Smooth muscle cell (in vitro differentiated cells): ENCODE results near the gene POLG2. TPM values are rescaled to one million over a fixed set of nuclear protein-coding genes. Genes with fewer than 3 reads are reported as not detected.

Experiments
- DNase-seq: peaks from one replicate; lab custom pipeline; 2025; ENCODE audit not compliant: unreplicated experiment; lab: John Stamatoyannopoulos, UW
- H2AFZ ChIP-seq: fragments of 200-600 bp; sonication (generic); 2 replicates; pipeline ENCODE4 v1.6.0; 2016; ENCODE audit warnings: antibody characterized with exemption, low read depth, mild to moderate bottlenecking
- H3F3A ChIP-seq: fragments of 200-600 bp; sonication (generic); 2 replicates; pipeline ENCODE4 v1.6.0; 2017; ENCODE audit warnings: antibody characterized with exemption, low read depth
- H3K27ac ChIP-seq: fragments of 200-600 bp; sonication (generic); 2 replicates; pipeline ENCODE4 v1.5.1; 2016; ENCODE audit warnings: low read depth, mild to moderate bottlenecking
- H3K27me3 ChIP-seq: fragments of 200-600 bp; sonication (generic); 2 replicates; pipeline ENCODE4 v1.6.1; 2016; ENCODE audit warnings: low read depth, mild to moderate bottlenecking
- H3K36me3 ChIP-seq: fragments of 200-600 bp; sonication (generic); 2 replicates; pipeline ENCODE4 v1.5.1; 2016; ENCODE audit warnings: low read depth
- H3K4me1 ChIP-seq: fragments of 200-600 bp; sonication (generic); 2 replicates; pipeline ENCODE4 v1.5.1; 2016; ENCODE audit warnings: low read depth
- H3K4me2 ChIP-seq: fragments of 200-600 bp; sonication (generic); 2 replicates; pipeline ENCODE4 v1.6.0; 2016; ENCODE audit warnings: mild to moderate bottlenecking
- H3K4me3 ChIP-seq: fragments of 200-600 bp; sonication (generic); 2 replicates; pipeline ENCODE4 v1.5.1; 2016; ENCODE audit warnings: mild to moderate bottlenecking
- H3K79me2 ChIP-seq: fragments of 200-600 bp; sonication (generic); 2 replicates; pipeline ENCODE4 v1.6.0; 2016; ENCODE audit warnings: low read depth, mild to moderate bottlenecking
- H3K9ac ChIP-seq: fragments of 200-600 bp; sonication (generic); 2 replicates; pipeline ENCODE4 v1.6.0; 2016; ENCODE audit warnings: low read depth
- H3K9me3 ChIP-seq: fragments of 200-600 bp; sonication (generic); replicated peaks from 2 replicates; pipeline ENCODE4 v1.5.1; 2016; ENCODE audit warnings: low read depth
- H4K20me1 ChIP-seq: fragments of 200-600 bp; sonication (generic); 2 replicates; pipeline ENCODE4 v1.6.0; 2016; ENCODE audit warnings: low read depth
- WGBS: methylation state at CpG from one replicate; pipeline ENCODE4 v1.1.7; 2016; ENCODE audit warnings: low lambda C conversion rate; 5-methylcytosine and 5-hydroxymethylcytosine counted together
- polyA plus RNA-seq: library from polyadenylated mRNA; unstranded; fragments of >200 nt; fragmentation: Nextera tagmentation; extraction: Ambion mirVana; gene quantifications from 2 replicates; pipeline ENCODE4 v1.2.1, GENCODE V29; 2016
- total RNA-seq: library from RNA; depleted of rRNA; stranded (reverse); fragments of >200 nt; gene quantifications from 2 replicates; pipeline ENCODE4 v1.2.3, GENCODE V29; 2014
- TF ChIP-seq, protein P1 (sequence below): fragments of 200-600 bp; sonication (generic); IDR thresholded peaks from 2 replicates; pipeline ENCODE4 v1.5.1; 2017; ENCODE audit warnings: borderline replicate concordance, mild to moderate bottlenecking, antibody characterized with exemption; ENCODE audit not compliant: insufficient read depth, poor library complexity, severe bottlenecking

POLG2 gene
- total and polyA plus RNA-seq, 2 experiments from 2014 or later = 8.0 to 22.6 TPM

DNA sequence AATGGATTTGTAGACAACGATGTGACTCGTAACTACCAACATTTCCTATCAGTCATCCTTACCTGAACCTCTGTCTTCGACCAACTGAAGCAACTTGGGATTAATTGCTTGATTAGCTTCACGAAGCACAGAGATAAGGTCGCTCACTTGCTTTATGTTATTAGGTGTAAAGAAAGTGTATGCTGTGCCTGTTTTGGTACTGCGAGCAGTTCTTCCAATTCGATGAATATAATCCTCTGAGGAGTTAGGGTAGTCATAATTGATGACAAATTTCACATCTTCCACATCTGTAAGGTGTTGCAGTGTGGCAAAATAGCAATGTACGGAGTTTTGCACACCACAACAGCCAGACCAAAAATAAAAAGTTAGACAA is 3.6 kb upstream of the POLG2 start:
- Histone ChIP-seq H3F3A (peaks cover 67% of the 10 kb centered on the region), H3K27me3 (no peaks in the 10 kb centered on the region), H3K4me1 (peaks cover 32% of the 10 kb centered on the region), H4K20me1 (peaks cover 76% of the 10 kb centered on the region), H3K9me3 (no peaks in the 10 kb centered on the region), H2AFZ (no peak overlapping the region), H3K27ac (peak overlapping the region; percentile 99), H3K9ac (no peak overlapping the region), H3K79me2 (peaks cover 61% of the 10 kb centered on the region), H3K4me3 (no peak overlapping the region), H3K36me3 (peaks cover 52% of the 10 kb centered on the region), H3K4me2 (no peak overlapping the region)
- WGBS = 96% methylated on average over 8 of the region's 8 CpGs
- DNase-seq = no peak
- TF ChIP-seq, protein P1, sequence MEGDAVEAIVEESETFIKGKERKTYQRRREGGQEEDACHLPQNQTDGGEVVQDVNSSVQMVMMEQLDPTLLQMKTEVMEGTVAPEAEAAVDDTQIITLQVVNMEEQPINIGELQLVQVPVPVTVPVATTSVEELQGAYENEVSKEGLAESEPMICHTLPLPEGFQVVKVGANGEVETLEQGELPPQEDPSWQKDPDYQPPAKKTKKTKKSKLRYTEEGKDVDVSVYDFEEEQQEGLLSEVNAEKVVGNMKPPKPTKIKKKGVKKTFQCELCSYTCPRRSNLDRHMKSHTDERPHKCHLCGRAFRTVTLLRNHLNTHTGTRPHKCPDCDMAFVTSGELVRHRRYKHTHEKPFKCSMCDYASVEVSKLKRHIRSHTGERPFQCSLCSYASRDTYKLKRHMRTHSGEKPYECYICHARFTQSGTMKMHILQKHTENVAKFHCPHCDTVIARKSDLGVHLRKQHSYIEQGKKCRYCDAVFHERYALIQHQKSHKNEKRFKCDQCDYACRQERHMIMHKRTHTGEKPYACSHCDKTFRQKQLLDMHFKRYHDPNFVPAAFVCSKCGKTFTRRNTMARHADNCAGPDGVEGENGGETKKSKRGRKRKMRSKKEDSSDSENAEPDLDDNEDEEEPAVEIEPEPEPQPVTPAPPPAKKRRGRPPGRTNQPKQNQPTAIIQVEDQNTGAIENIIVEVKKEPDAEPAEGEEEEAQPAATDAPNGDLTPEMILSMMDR = no peak

DNA sequence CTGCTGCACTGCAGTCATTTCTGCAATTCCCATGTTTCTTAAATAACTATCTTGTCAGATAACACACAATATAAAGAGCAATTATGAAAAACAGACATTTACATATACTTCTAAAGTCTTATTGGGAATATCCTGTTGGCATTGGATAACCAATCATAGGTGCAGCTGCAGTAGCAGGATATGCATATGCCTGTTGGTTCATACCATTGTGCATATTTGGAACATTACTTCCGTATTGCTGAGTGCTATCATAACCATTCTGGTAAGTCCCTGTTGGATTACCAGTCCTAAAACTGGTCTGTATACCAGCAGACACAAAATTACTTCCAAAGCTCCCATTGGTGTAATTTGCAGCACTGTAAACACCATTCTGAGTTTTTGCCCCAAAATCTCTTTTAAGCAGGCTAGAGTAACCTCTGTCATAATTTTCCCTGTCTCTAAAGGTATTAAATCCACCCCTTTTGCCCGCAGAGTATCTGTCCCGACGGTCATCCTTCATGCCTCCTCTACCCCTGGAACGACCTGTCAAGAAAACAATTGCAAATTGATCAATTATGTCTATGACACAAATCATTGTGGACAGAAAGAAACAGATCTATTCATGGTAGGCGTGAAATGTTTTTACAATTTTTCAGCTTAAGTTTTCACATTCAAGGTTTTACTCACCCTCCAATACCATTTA is 3.1 kb upstream of the POLG2 start:
- Histone ChIP-seq H3K4me3 (no peak overlapping the region), H3K4me1 (peaks cover 36% of the 10 kb centered on the region), H3F3A (peaks cover 67% of the 10 kb centered on the region), H3K27me3 (no peaks in the 10 kb centered on the region), H3K4me2 (peak overlapping the region; percentile 11), H2AFZ (no peak overlapping the region), H3K9me3 (no peaks in the 10 kb centered on the region), H3K27ac (peak overlapping the region; percentile 99), H3K9ac (no peak overlapping the region), H4K20me1 (peaks cover 71% of the 10 kb centered on the region), H3K36me3 (peaks cover 52% of the 10 kb centered on the region), H3K79me2 (peaks cover 61% of the 10 kb centered on the region)
- whole genome bisulfite sequencing = 94% methylated on average over 6 of the region's 6 CpGs
- TF ChIP-seq, protein P1 = no peak
- DNase-seq = no peak

GRCh38 chr17:64498308-64499203 is 1.7 kb upstream of the POLG2 start:
- peak overlapping the region; percentile 82 for H3K4me2 ChIP-seq
- no peak overlapping the region for H3K4me3 ChIP-seq
- peaks cover 46% of the 10 kb centered on the region for H3K36me3 ChIP-seq
- TF ChIP-seq, protein P1 = no peak
- no peaks in the 10 kb centered on the region for H3K27me3 ChIP-seq
- no peaks in the 10 kb centered on the region for H3K9me3 ChIP-seq
- peaks cover 26% of the 10 kb centered on the region for H3K4me1 ChIP-seq
- DNase-seq = no peak
- H2AFZ ChIP-seq = no peak overlapping the region
- H3F3A ChIP-seq = peaks cover 56% of the 10 kb centered on the region
- peaks cover 57% of the 10 kb centered on the region for H4K20me1 ChIP-seq
- H3K9ac ChIP-seq = peak overlapping the region; percentile 19
- H3K79me2 ChIP-seq = peaks cover 55% of the 10 kb centered on the region
- WGBS = 87% methylated on average over 7 of the region's 7 CpGs
- peak overlapping the region; percentile 99 for H3K27ac ChIP-seq
